ENCODE data around the gene KIF5C.

DNA sequence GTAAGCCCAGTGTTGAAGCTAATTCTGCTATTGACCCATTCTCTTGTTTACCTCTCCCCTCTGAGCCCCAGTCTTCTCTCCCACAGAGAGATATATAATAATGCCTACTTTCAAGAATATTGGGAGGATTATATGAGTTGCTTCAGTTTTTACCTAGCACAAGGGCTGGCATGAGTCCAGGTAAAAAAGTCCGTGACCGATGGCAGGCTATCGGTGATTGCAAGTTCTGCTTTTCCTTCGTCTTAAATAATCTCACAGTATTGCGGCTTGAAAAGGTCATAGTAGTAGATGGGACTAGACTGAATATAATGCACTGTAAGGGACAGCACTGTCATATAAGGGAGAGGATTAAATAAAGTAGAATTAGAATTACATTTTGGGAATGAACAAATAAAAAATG, 77.6 kb downstream of the KIF5C start:
- TF ChIP-seq, protein P1, sequence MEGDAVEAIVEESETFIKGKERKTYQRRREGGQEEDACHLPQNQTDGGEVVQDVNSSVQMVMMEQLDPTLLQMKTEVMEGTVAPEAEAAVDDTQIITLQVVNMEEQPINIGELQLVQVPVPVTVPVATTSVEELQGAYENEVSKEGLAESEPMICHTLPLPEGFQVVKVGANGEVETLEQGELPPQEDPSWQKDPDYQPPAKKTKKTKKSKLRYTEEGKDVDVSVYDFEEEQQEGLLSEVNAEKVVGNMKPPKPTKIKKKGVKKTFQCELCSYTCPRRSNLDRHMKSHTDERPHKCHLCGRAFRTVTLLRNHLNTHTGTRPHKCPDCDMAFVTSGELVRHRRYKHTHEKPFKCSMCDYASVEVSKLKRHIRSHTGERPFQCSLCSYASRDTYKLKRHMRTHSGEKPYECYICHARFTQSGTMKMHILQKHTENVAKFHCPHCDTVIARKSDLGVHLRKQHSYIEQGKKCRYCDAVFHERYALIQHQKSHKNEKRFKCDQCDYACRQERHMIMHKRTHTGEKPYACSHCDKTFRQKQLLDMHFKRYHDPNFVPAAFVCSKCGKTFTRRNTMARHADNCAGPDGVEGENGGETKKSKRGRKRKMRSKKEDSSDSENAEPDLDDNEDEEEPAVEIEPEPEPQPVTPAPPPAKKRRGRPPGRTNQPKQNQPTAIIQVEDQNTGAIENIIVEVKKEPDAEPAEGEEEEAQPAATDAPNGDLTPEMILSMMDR (IDR thresholded peaks at IDR 0.05) = no peak
- no peak for TF ChIP-seq POLR2A (IDR thresholded peaks at IDR 0.05)

Measured in Peyer's patch (tissue), 4 donors.